SK-N-SH (cell line): ENCODE results near the gene ANKMY2. TPM values are rescaled to one million over a fixed set of nuclear protein-coding genes. Genes with fewer than 3 reads are reported as not detected.

Experiments
- CTCF ChIA-PET: fragments of 300-600, 350-600 bp; formaldehyde crosslinking; extraction: SDS; loops from one replicate; lab custom pipeline; 2021; lab: Yijun Ruan, JAX
- POLR2A ChIA-PET: fragments of 350-600 bp; sonication (Branson Sonifier 250); formaldehyde crosslinking; extraction: SDS; loops from one replicate; lab custom pipeline; 2020; ENCODE audit warnings: antibody characterized with exemption, inconsistent platforms; lab: Yijun Ruan, JAX
- DNase-seq: peaks from one replicate; pipeline ENCODE4 v3.0.0; 2012
- H2AFZ ChIP-seq: fragments of 200-600 bp; sonication (generic); 2 replicates; pipeline ENCODE4 v1.8.1; 2016; ENCODE audit warnings: antibody characterized with exemption, mild to moderate bottlenecking, low read depth
- H3F3A ChIP-seq: fragments of 200-600 bp; sonication (generic); replicated peaks from 2 replicates; pipeline ENCODE3; 2016; ENCODE audit warnings: antibody characterized with exemption, mild to moderate bottlenecking; ENCODE audit not compliant: insufficient read depth
- H3K27ac ChIP-seq, 2 experiments: fragments of 200-500 bp in 1 of 2; fragments of 200-600 bp in 1 of 2; sonication (Bioruptor generic) in 1 of 2; sonication (generic), shearing (Covaris generic) in 1 of 2; 2 replicates each; pipeline versions ENCODE4 v1.5.1 to v1.6.1; 2014 to 2016; ENCODE audit warnings: low read depth in 2 of 2, inconsistent platforms in 1 of 2, low read length in 1 of 2, mild to moderate bottlenecking in 1 of 2, mixed read lengths in 1 of 2
- H3K27me3 ChIP-seq: fragments of 200-600 bp; sonication (generic), shearing (Covaris generic); 2 replicates; pipeline ENCODE4 v1.6.1; 2016; ENCODE audit warnings: mixed run types; ENCODE audit not compliant: insufficient read depth
- H3K36me3 ChIP-seq, 2 experiments: fragments of 200-500 bp in 1 of 2; fragments of 200-600 bp in 1 of 2; sonication (Bioruptor generic) in 1 of 2; sonication (generic) in 1 of 2; replicated peaks in 1 of 2; 2 replicates each; pipeline versions ENCODE3 to v1.5.1; 2014 to 2016; ENCODE audit warnings: low read length in 1 of 2, mild to moderate bottlenecking in 1 of 2; ENCODE audit not compliant: insufficient read depth in 2 of 2, control insufficient read depth in 1 of 2
- H3K4me1 ChIP-seq, 2 experiments: fragments of 200-500 bp in 1 of 2; fragments of 200-600 bp in 1 of 2; sonication (Bioruptor generic) in 1 of 2; sonication (generic), shearing (Covaris generic) in 1 of 2; 2 replicates each; pipeline versions ENCODE4 v1.5.1 to v1.6.1; 2014 to 2016; ENCODE audit warnings: low read depth in 1 of 2, low read length in 1 of 2, mixed run types in 1 of 2; ENCODE audit not compliant: insufficient read depth in 2 of 2, control insufficient read depth in 1 of 2
- H3K4me2 ChIP-seq: fragments of 200-600 bp; sonication (generic), shearing (Covaris generic); 2 replicates; pipeline ENCODE4 v1.6.1; 2017; ENCODE audit warnings: mixed run types
- H3K4me3 ChIP-seq, 2 experiments: fragments of 200-500 bp in 1 of 2; fragments of 200-600 bp in 1 of 2; sonication (Bioruptor generic) in 1 of 2; sonication (generic), shearing (Covaris generic) in 1 of 2; 2 replicates each; pipeline versions ENCODE4 v1.5.1 to v1.8.1; 2014 to 2016; ENCODE audit warnings: low read depth in 2 of 2, inconsistent platforms in 1 of 2, low read length in 1 of 2, mild to moderate bottlenecking in 1 of 2, mixed read lengths in 1 of 2, moderate library complexity in 1 of 2
- H3K79me2 ChIP-seq: fragments of 200-600 bp; sonication (generic); 2 replicates; pipeline ENCODE4 v1.8.1; 2017; ENCODE audit warnings: mild to moderate bottlenecking; ENCODE audit not compliant: insufficient read depth
- H3K9ac ChIP-seq: fragments of 200-600 bp; sonication (generic); 2 replicates; pipeline ENCODE4 v1.6.1; 2017; ENCODE audit warnings: mixed run types
- H3K9me2 ChIP-seq: fragments of 200-600 bp; sonication (generic); 2 replicates; pipeline ENCODE4 v1.6.1; 2017; ENCODE audit warnings: mixed run types
- H3K9me3 ChIP-seq: fragments of 200-600 bp; sonication (generic); 2 replicates; pipeline ENCODE4 v1.6.1; 2017; ENCODE audit warnings: mixed run types, mild to moderate bottlenecking, moderate library complexity
- H4K20me1 ChIP-seq: fragments of 200-600 bp; sonication (generic); 2 replicates; pipeline ENCODE4 v1.6.1; 2017; ENCODE audit warnings: mild to moderate bottlenecking, mixed run types; ENCODE audit not compliant: insufficient read depth
- CTCF ChIP-seq: fragments of 200-600 bp; sonication (generic); IDR thresholded peaks from 2 replicates; pipeline ENCODE4 v1.6.1; 2017; ENCODE audit warnings: antibody characterized with exemption, mild to moderate bottlenecking, moderate library complexity
- FOXJ3 ChIP-seq: sonication (generic); formaldehyde crosslinking; IDR thresholded peaks from 2 replicates; pipeline ENCODE4 v1.5.1; 2020; ENCODE audit warnings: mild to moderate bottlenecking, missing genetic modification reagents
- IRF3 ChIP-seq: fragments of 150-350 bp; IDR thresholded peaks from 2 replicates; pipeline ENCODE4 v1.6.1; 2016; ENCODE audit warnings: mild to moderate bottlenecking, low read depth, low read length
- NFIC ChIP-seq: IDR thresholded peaks from 2 replicates; pipeline ENCODE4 v1.4.0; 2012; ENCODE audit warnings: borderline replicate concordance
- NRF1 ChIP-seq: IDR thresholded peaks from 2 replicates; pipeline ENCODE4 v1.6.1; 2012; ENCODE audit warnings: low read depth, mild to moderate bottlenecking, low read length
- POLR2AphosphoS5 ChIP-seq: IDR thresholded peaks from 2 replicates; pipeline ENCODE4 v1.6.1; 2012; ENCODE audit warnings: low read depth, low read length
- RCOR1 ChIP-seq: fragments of 150-350 bp; IDR thresholded peaks from 2 replicates; pipeline ENCODE4 v1.6.1; 2017; ENCODE audit warnings: antibody characterized with exemption, low read length
- RFX5 ChIP-seq: IDR thresholded peaks from 2 replicates; pipeline ENCODE4 v1.6.1; 2012; ENCODE audit warnings: mild to moderate bottlenecking, improper control_type of control experiment, low read length
- SIN3A ChIP-seq: IDR thresholded peaks from 2 replicates; pipeline ENCODE4 v1.6.1; 2012; ENCODE audit warnings: low read depth, mild to moderate bottlenecking, low read length, moderate library complexity, borderline replicate concordance
- SMC3 ChIP-seq: IDR thresholded peaks from 2 replicates; pipeline ENCODE4 v1.6.1; 2012; ENCODE audit warnings: low read depth, low read length, improper control_type of control experiment
- TAF1 ChIP-seq: IDR thresholded peaks from 2 replicates; pipeline ENCODE4 v1.6.1; 2012; ENCODE audit warnings: low read depth, mild to moderate bottlenecking, low read length, moderate library complexity, borderline replicate concordance
- USF1 ChIP-seq: IDR thresholded peaks from 2 replicates; pipeline ENCODE4 v1.4.0; 2012; ENCODE audit warnings: low read depth, borderline replicate concordance
- YY1 ChIP-seq: IDR thresholded peaks from 2 replicates; pipeline ENCODE4 v1.4.0; 2012; ENCODE audit warnings: low read depth, mild to moderate bottlenecking
- ZBTB33 ChIP-seq: IDR thresholded peaks from 2 replicates; pipeline ENCODE4 v1.4.0; 2012; ENCODE audit warnings: low read depth, borderline replicate concordance
- WGBS: methylation state at CpG from one replicate; pipeline ENCODE4 v1.1.6; 2017; ENCODE audit warnings: low lambda C conversion rate; 5-methylcytosine and 5-hydroxymethylcytosine counted together
- polyA plus RNA-seq, 3 experiments: library from polyadenylated mRNA; depleted of rRNA; stranded (reverse); fragments of >200 nt; gene quantifications; 2 replicates each; pipeline ENCODE4 v1.2.3, GENCODE V29; 2012
- TF ChIP-seq, protein P1 (sequence below): fragments of 150-350 bp; IDR thresholded peaks from 2 replicates; pipeline ENCODE4 v1.6.1; 2017; ENCODE audit warnings: antibody characterized with exemption, low read length, low read depth, borderline replicate concordance

The ANKMY2 gene
- polyA plus RNA-seq, 1 of the 3 experiments (the other 2 are of a cell fraction) = 15.8 TPM

DNA sequence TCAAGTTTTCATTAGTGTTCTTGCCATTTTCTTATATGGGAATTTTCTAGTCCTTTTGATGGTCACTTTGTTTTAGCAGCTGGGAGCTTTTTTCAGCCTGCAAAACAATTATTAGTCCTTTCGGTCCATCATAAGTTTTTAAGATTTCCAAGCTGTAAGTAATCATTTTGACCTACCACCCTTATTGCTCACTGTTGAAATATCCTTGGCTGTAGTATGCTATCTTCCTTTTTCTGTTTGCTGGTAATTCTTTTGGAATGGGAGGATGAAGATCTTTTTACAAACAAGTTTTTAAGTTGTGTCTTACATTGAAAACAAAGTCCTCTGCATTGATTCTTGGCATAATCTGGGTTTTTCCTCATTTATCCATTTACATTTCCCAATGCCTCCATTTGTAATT lies 24.5 kb upstream of the ANKMY2 start:
- Histone ChIP-seq H3K4me2 (no peak overlapping the region), H3K79me2 (peaks cover 43% of the 10 kb centered on the region; the same call in 1 of the 2 replicates), H3K36me3 (peaks cover 12 to 21% of the 10 kb centered on the region in 2 experiments), H3K9me2 (no peaks in the 10 kb centered on the region), H3F3A (peaks cover 30% of the 10 kb centered on the region), H3K9ac (no peak overlapping the region), H3K27ac (peak overlapping the region in 1 of 2 experiments; percentile 84; a peak in 2 of 4 replicates), H4K20me1 (no peaks in the 10 kb centered on the region), H3K9me3 (no peaks in the 10 kb centered on the region), H2AFZ (no peak overlapping the region), H3K4me1 (peaks cover 7 to 31% of the 10 kb centered on the region in 2 experiments; a peak in 3 of 4 replicates), H3K27me3 (no peaks in the 10 kb centered on the region), H3K4me3 (no peak overlapping the region)
- 80% methylated on average over 1 of the region's 1 CpG for WGBS
- ChIA-PET POLR2A (no interaction called here), CTCF (interaction anchor here (0.8 kb wide), 1 partner anchor 8 kb away, joined by 3 read pairs; no protein-coding TSS in a partner anchor)
- TF ChIP-seq SIN3A (no peak), CTCF (no peak), RFX5 (no peak), FOXJ3 (CRISPR knock-in tag) (no peak), SMC3 (no peak), USF1 (no peak), TAF1 (no peak), NFIC (no peak), NRF1 (no peak), RCOR1 (no peak), YY1 (no peak), POLR2AphosphoS5 (no peak), IRF3 (no peak), ZBTB33 (no peak)
- TF ChIP-seq, protein P1, sequence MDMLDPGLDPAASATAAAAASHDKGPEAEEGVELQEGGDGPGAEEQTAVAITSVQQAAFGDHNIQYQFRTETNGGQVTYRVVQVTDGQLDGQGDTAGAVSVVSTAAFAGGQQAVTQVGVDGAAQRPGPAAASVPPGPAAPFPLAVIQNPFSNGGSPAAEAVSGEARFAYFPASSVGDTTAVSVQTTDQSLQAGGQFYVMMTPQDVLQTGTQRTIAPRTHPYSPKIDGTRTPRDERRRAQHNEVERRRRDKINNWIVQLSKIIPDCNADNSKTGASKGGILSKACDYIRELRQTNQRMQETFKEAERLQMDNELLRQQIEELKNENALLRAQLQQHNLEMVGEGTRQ = no peak
- DNase-seq = no peak
